ENCODE data around the gene PRKAG2. TPM values are rescaled to one million over a fixed set of nuclear protein-coding genes. Genes with fewer than 3 reads are reported as not detected.

PRKAG2 gene
- polyA plus RNA-seq, 5 donors: 14.3 to 21.6 (median 17.3) TPM

- DNase-seq: no peak
Observed at GRCh38 chr7:151901828-151902227, 24.9 kb upstream of the PRKAG2 start.

- DNase-seq: no peak
Observed at GRCh38 chr7:151900986-151901621, 24.2 kb upstream of the PRKAG2 start.

GRCh38 chr7:151900591-151900985 is 23.7 kb upstream of the PRKAG2 start:
- DNase-seq: no peak

- no peak for DNase-seq
Observed at GRCh38 chr7:151899513-151900360, 22.8 kb upstream of the PRKAG2 start.

GRCh38 chr7:151897951-151898686 is 21.2 kb upstream of the PRKAG2 start:
- no peak for DNase-seq

GRCh38 chr7:151897161-151897731 is 20.3 kb upstream of the PRKAG2 start:
- DNase-seq: no peak

GRCh38 chr7:151896486-151896885 is 19.6 kb upstream of the PRKAG2 start:
- DNase-seq: no peak

GRCh38 chr7:151896086-151896485 is 19.2 kb upstream of the PRKAG2 start:
- DNase-seq: no peak

GRCh38 chr7:151895631-151896031 is 18.7 kb upstream of the PRKAG2 start:
- DNase-seq: no peak

- no peak for DNase-seq
Observed at GRCh38 chr7:151895008-151895630, 18.2 kb upstream of the PRKAG2 start.

- no peak for DNase-seq
Observed at GRCh38 chr7:151894111-151895007, 17.4 kb upstream of the PRKAG2 start.

- no peak for DNase-seq
Observed at GRCh38 chr7:151893405-151893923, 16.5 kb upstream of the PRKAG2 start.

- DNase-seq: no peak
Observed at GRCh38 chr7:151891753-151892152, 14.8 kb upstream of the PRKAG2 start.

GRCh38 chr7:151891182-151891581 is 14.3 kb upstream of the PRKAG2 start:
- no peak for DNase-seq

GRCh38 chr7:151890355-151891004 is 13.6 kb upstream of the PRKAG2 start:
- DNase-seq: no peak

- DNase-seq: no peak
Observed at GRCh38 chr7:151889406-151890354, 12.8 kb upstream of the PRKAG2 start.

GRCh38 chr7:151888079-151889067 is 11.5 kb upstream of the PRKAG2 start:
- no peak for DNase-seq
